ENCODE results near the gene TARS2. TPM values are rescaled to one million over a fixed set of nuclear protein-coding genes. Genes with fewer than 3 reads are reported as not detected.

Gene TARS2
- polyA plus RNA-seq, 1 experiment = 14.6 TPM

DNA sequence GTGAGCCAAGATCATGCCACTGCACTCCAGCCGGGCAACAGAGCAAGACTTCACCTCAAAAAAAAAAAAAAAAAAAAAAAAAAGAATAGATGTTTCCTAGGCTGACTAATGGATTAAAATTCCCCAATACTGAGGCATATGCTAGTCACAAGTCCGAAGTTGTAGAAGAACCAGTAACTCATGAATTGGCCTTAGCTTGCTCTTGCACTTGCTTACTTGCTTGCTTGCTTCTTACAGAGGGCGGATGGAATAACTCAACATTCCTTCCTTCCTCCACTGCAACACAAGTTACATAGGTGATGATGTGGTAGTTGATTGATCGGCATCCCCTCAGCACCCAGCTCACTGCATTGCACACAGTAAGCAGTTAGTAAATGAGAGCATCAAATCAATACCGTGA is 2.8 kb upstream of the TARS2 start:
- no peaks in the 10 kb centered on the region for H3K27me3 ChIP-seq (ENCODE audit: control insufficient read depth, insufficient read depth, low read length)
- H3K9me3 ChIP-seq (ENCODE audit: control insufficient read depth, insufficient read depth, low read length) = no peaks in the 10 kb centered on the region
- no peak for DNase-seq (ENCODE audit: low read depth, low spot score)
- no peak overlapping the region for H3K4me3 ChIP-seq (ENCODE audit: low read depth, low read length)
- CTCF ChIA-PET = no interaction called here
- TF ChIP-seq CTCF (IDR thresholded peaks at IDR 0.05; ENCODE audit: low read depth, low read length) = no peak
- POLR2A ChIA-PET = interaction anchor here (0.6 to 0.7 kb wide), 3 partner anchors 13 to 159 kb away, joined by 3 to 14 read pairs (median 5); no protein-coding TSS in a partner anchor
- H3K27ac ChIP-seq (ENCODE audit: low read depth, low read length) = no peak overlapping the region

DNA sequence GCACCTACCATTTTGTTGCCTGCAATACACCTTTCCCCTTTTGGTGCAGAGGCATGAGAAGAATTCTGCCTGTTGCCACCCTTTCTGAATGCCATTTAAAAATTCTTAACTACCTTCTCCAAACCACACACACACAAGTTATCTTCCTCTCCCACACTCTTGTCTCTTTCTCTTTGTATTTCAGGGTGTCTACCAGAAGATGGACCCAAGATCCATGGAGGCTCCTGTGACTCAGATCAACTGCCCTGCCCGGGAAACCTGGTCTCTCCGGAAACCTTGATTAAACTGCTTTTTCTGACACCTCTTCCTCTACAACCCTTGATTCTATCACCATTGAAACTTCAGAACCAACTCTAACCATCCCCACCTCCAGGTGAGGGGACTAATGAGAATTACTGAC is 2.4 kb upstream of the TARS2 start:
- Histone ChIP-seq H3K4me3 (ENCODE audit: low read depth, low read length) (no peak overlapping the region), H3K27ac (ENCODE audit: low read depth, low read length) (no peak overlapping the region), H3K27me3 (ENCODE audit: control insufficient read depth, insufficient read depth, low read length) (no peaks in the 10 kb centered on the region), H3K9me3 (ENCODE audit: control insufficient read depth, insufficient read depth, low read length) (no peaks in the 10 kb centered on the region)
- peak; percentile 30 for TF ChIP-seq CTCF (IDR thresholded peaks at IDR 0.05; ENCODE audit: low read depth, low read length)
- no peak for DNase-seq (ENCODE audit: low read depth, low spot score)
- ChIA-PET POLR2A (interaction anchor here (0.7 kb wide), 1 partner anchor 159 kb away, joined by 14 read pairs; no protein-coding TSS in a partner anchor), CTCF (no interaction called here)

DNA sequence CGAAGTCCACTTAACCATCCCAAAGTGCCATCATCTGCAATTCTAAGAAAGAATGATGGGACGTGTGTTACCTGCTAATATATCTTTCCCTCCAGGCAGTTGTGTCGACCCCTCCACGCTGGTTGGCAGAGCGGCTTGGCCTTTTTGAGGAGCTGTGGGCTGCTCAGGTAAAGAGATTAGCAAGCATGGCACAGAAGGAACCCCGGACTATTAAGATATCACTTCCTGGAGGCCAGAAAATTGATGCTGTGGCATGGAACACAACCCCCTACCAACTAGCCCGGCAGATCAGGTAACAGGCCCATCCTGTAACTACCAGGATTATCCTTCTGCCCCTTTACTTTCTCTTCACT is 520 bp downstream of the TARS2 start:
- Histone ChIP-seq H3K9me3 (ENCODE audit: control insufficient read depth, insufficient read depth, low read length) (no peaks in the 10 kb centered on the region), H3K27ac (ENCODE audit: low read depth, low read length) (no peak overlapping the region), H3K27me3 (ENCODE audit: control insufficient read depth, insufficient read depth, low read length) (no peaks in the 10 kb centered on the region), H3K4me3 (ENCODE audit: low read depth, low read length) (peak overlapping the region; percentile 96)
- no peak for DNase-seq (ENCODE audit: low read depth, low spot score)
- ChIA-PET POLR2A (interaction anchor here (0.6 to 1.3 kb wide), 4 partner anchors 8 to 28 kb away, joined by 3 to 4 read pairs (median 4); partner anchors contain the start of gene FALEC), CTCF (no interaction called here)
- no peak for TF ChIP-seq CTCF (IDR thresholded peaks at IDR 0.05; ENCODE audit: low read depth, low read length)

DNA sequence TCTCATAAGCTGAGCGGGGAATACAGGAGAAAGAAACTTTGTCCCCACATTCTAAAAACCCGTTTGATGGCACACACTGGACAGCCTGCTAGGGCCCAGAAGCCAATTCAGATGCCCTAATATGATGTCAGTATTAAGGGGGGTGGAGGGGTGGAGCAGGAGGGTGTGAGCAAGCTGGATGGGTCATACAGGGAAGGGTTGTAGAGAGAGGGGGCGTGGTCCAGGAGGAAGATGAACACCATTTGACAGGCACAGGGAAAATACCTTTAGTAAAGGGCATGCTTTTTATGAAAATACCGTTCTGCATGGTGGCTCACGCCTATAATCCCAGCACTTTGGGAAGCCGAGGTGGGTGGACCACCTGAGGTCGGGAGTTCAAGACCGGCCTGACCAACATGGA is 6.0 kb downstream of the TARS2 start:
- TF ChIP-seq CTCF (IDR thresholded peaks at IDR 0.05; ENCODE audit: low read depth, low read length) = no peak
- no peak for DNase-seq (ENCODE audit: low read depth, low spot score)
- Histone ChIP-seq H3K27ac (ENCODE audit: low read depth, low read length) (no peak overlapping the region), H3K4me3 (ENCODE audit: low read depth, low read length) (no peak overlapping the region), H3K9me3 (ENCODE audit: control insufficient read depth, insufficient read depth, low read length) (no peaks in the 10 kb centered on the region), H3K27me3 (ENCODE audit: control insufficient read depth, insufficient read depth, low read length) (no peaks in the 10 kb centered on the region)
- ChIA-PET CTCF (no interaction called here), POLR2A (no interaction called here)

GRCh38 chr1:150498342-150498741 is 11.1 kb downstream of the TARS2 start:
- CTCF ChIA-PET = no interaction called here
- Histone ChIP-seq H3K27me3 (ENCODE audit: control insufficient read depth, insufficient read depth, low read length) (no peaks in the 10 kb centered on the region), H3K9me3 (ENCODE audit: control insufficient read depth, insufficient read depth, low read length) (no peaks in the 10 kb centered on the region), H3K4me3 (ENCODE audit: low read depth, low read length) (no peak overlapping the region), H3K27ac (ENCODE audit: low read depth, low read length) (no peak overlapping the region)
- POLR2A ChIA-PET = no interaction called here
- DNase-seq (ENCODE audit: low read depth, low spot score) = no peak
- no peak for TF ChIP-seq CTCF (IDR thresholded peaks at IDR 0.05; ENCODE audit: low read depth, low read length)
